Measurements from ENCODE around the gene NCKAP5L.
"Not testable (repeated sequence)": the region's sequence is repeated elsewhere in the genome, so short reads cannot be mapped to it uniquely, and the experiment has no call there.

The NCKAP5L gene

DNA sequence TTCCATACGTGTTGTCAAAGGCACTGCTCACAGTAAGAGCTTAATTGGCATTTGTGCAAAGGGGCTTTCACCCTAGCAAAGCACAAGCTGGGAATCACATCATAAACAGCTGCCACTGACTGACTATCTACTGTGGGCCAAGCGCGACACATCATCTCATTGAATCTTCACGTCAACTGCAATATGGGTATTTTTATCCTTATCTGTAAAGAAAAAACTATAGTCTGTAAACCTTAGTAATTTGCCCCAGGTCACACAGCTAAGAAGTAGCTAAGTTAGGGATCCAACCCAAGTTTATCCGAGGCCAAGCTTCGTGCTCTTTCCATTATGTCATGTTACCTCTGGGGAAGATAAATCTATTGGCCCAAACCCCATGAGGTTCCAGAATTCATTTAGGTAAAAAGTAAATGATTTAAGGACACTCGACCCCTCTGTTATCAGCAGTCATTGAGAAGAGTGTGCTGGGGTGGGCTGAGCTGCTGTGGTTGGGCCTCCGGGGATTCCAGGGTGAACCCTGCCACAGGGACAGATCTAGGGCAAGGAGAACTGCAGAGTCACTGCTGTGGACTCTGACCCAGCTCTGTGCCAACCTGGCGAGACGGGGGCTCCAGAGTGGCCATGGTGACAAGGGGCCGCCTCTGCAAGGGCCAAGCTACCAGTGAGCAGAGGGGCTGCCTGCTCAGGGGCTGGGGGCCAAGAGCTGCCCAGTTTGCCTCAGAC lies 27.6 kb downstream of the NCKAP5L start:
- no peak for DNase-seq (ENCODE audit: low spot score)

DNA sequence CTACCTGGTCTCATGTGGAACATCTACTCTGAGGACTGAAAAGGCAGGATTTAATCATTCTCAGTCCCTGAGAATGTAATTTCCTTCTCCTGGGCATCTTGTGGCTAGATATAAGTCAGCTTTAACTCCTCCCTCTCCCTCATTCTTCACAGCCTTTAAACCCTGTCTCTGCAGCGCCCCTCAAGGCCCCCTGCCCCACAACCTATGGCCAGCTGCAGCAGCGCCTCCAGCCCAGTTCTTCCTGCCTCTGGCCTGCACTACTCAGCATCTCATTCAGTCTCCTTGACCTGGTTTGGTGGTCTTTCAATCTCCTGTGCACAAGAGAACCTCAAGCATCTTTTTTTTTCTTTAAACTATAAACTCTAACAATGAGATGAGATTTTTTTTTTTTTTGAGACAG lies 29.3 kb downstream of the NCKAP5L start:
- no peak for DNase-seq (ENCODE audit: low spot score)

- DNase-seq (ENCODE audit: low spot score) = no peak
Observed at GRCh38 chr12:49798248-49798647, 30.0 kb downstream of the NCKAP5L start.

DNA sequence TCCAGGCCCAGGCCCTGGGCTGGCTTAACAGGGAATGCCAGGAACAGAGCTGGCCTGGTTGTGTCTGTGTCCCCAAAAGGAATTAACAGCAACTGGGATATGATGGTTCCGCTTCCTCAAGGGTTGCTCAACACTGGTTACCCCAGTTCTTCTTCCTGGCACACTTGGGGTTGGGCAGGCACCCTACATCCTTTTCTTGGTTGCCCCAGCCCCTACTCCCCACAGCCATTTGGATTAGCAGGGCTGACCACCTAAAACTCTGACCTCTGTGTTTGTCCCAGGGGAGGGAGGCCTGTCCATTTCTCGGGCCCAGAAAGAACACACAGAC lies 30.8 kb downstream of the NCKAP5L start:
- DNase-seq (ENCODE audit: low spot score) = no peak

- no peak for DNase-seq (ENCODE audit: low spot score)
Observed at GRCh38 chr12:49796606-49797448, 31.4 kb downstream of the NCKAP5L start.

DNA sequence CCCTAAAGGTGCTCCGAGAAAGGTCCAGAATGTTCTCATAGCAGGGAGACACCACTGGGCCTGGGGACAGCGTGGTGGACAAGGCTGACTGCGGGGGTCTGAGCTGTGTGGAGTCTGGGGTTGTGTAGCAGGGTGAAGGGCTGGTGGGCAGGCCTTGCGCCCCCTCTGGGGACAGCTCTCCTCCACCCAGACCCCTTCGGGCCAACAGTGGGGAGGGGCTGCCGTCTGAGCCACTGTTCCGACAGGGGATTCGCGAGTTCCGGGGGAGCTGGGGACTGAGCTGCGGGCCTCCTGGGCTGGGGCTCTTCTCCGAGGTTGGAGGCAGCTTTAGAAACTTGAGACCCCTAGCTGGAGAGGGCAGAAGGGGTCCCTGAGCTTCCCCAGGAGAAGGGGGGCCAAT lies 32.1 kb downstream of the NCKAP5L start:
- no peak for DNase-seq (ENCODE audit: low spot score)

GRCh38 chr12:49795654-49796105 lies 32.5 kb downstream of the NCKAP5L start:
- DNase-seq (ENCODE audit: low spot score) = no peak

- DNase-seq (ENCODE audit: low spot score) = no peak
Observed at GRCh38 chr12:49794811-49795653, 33.2 kb downstream of the NCKAP5L start.

GRCh38 chr12:49794021-49794420 lies 34.2 kb downstream of the NCKAP5L start:
- DNase-seq (ENCODE audit: low spot score) = no peak

DNA sequence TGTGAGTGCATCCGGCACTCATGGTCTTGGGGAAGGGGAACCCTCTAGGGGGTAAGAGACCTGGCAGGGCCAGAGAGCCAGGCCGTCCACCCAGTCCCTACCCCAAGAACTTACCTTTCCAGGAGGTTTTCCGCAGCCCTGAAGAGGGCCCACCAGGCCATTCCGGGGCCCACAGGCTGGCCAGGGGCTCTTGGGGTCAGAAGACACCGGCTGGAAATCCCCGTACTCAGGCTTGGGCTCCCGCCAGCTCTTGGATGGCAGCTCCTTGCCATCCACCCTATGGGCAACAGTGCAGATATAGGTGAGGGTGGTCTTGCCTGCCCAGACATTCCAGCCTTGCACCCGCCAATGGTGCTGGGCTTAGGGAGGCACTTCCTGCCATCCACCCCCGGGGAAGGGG lies 34.6 kb downstream of the NCKAP5L start:
- no peak for DNase-seq (ENCODE audit: low spot score)

- no peak for DNase-seq (ENCODE audit: low spot score)
Observed at GRCh38 chr12:49792976-49793580, 35.1 kb downstream of the NCKAP5L start.

DNA sequence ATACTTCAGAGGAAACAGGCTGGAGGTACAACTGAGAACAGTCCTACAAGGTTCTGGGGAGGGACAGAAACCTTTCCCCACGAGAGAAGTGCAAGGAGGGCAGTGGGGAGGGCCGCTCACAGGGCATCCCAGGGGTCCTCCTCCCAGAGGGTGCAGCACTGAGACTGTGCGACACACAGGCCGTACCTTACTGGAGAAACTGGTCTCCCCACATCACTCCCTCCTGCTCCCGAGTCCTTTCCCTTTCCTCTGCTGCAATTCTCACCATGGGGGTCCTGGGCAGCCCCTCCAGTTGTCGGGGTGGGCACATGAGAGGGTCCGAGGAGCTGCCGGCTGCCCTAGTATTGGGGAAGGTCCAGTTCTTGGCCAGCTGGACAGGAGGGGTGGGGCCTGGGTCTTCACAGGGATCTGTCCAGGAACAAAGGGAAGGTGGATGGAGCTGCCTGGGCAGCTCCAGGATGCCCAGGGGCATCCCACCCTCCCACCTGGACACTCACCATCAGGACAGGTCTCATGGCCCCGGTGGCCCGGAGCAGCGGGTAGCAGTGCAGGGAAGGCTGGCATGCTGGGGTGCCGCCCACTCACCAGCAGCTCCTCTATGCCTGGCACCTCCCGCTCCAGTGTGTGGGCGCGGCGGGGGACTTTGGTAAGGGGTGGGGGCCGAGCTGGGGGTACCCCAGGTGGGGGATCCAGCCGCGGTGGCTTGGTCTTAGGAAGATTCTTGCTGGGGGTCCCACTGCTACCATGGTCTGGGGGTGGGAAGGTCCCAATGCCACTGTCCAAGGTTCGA lies 35.8 kb downstream of the NCKAP5L start:
- DNase-seq (ENCODE audit: low spot score) = no peak

- no peak for DNase-seq (ENCODE audit: low spot score)
Observed at GRCh38 chr12:49791700-49792099, 36.5 kb downstream of the NCKAP5L start.

- DNase-seq (ENCODE audit: low spot score) = no peak
Observed at GRCh38 chr12:49790741-49791555, 37.3 kb downstream of the NCKAP5L start.

DNA sequence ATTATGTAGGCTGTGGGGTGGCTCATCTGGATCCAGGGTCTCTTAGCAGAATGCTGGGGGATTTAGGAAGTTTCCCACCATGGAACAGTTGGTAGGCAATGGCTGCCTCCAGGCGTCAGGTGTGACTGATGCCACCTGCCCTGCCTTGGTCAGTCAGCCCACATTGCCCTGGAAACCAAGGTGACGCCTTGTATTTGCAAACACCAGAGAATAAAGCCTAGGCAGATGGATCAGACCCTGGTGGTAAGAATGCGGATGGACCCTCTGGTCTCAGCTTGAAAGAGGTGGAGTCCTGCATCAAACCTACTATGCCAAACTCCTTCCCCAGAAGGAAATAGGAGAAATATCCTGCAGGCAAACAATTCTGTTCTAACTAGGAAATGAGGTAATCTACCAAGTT lies 38.2 kb downstream of the NCKAP5L start:
- no peak for DNase-seq (ENCODE audit: low spot score)

- no peak for DNase-seq (ENCODE audit: low spot score)
Observed at GRCh38 chr12:49787672-49788071, 40.5 kb downstream of the NCKAP5L start.

GRCh38 chr12:49784756-49785409 lies 43.3 kb downstream of the NCKAP5L start:
- DNase-seq (ENCODE audit: low spot score) = no peak

GRCh38 chr12:49783917-49784676 lies 44.1 kb downstream of the NCKAP5L start:
- DNase-seq (ENCODE audit: low spot score) = no peak

DNA sequence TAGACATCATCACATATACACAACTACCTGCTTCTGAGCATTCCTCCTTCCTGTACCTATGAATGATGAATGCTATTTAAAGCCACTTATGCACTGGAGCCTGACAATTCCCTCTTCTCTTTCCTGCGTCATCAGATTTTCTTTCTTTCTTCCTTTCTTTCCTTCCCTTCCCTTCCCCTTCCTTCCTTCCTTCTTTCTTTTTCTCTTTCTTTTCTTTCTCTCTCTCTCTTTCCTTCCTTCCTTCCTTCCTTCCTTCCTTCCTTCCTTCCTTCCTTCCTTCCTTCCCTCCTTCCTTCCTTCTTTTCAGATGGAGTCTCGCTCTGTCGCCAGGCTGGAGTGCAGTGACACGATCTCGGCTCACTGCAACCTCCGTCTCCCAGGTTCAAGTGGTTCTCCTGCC lies 47.3 kb downstream of the NCKAP5L start:
- DNase-seq (ENCODE audit: low spot score) = not testable (repeated sequence)

Data from hematopoietic multipotent progenitor cell treated with erythropoietin and hydrocortisone succinate and interleukin-3 and kit ligand, for 15 days (in vitro differentiated cells).